Fibroblast of lung (primary cell): ENCODE measurements around the gene GLIS1. TPM values are rescaled to one million over a fixed set of nuclear protein-coding genes. Genes with fewer than 3 reads are reported as not detected.

Experiments
- DNase-seq, 2 donors: peaks; one replicate each; pipeline versions ENCODE4 v3.0.0 to v3.0.0-alpha.2; 2010; ENCODE audit warnings: low read depth in 2 of 2
- H2AFZ ChIP-seq: 2 replicates; pipeline ENCODE4 v1.5.1; 2012; ENCODE audit warnings: low read length, control low read depth, inconsistent platforms
- H3K27ac ChIP-seq: 2 replicates; pipeline ENCODE4 v1.5.1; 2011; ENCODE audit warnings: low read length, control low read depth; ENCODE audit not compliant: insufficient read depth
- H3K27me3 ChIP-seq: 2 replicates; pipeline ENCODE4 v1.5.1; 2011; ENCODE audit warnings: mild to moderate bottlenecking, low read length; ENCODE audit not compliant: control insufficient read depth, insufficient read depth
- H3K36me3 ChIP-seq: 2 replicates; pipeline ENCODE4 v1.5.1; 2011; ENCODE audit warnings: low read length; ENCODE audit not compliant: control insufficient read depth, insufficient read depth
- H3K4me1 ChIP-seq: 2 replicates; pipeline ENCODE4 v1.5.1; 2011; ENCODE audit warnings: low read length; ENCODE audit not compliant: control insufficient read depth, insufficient read depth; ENCODE audit errors: extremely low read depth
- H3K4me2 ChIP-seq: 2 replicates; pipeline ENCODE4 v1.5.1; 2011; ENCODE audit warnings: low read length, control low read depth; ENCODE audit not compliant: insufficient read depth; ENCODE audit errors: extremely low read depth
- H3K4me3 ChIP-seq, 4 experiments: fragments of 200-600 bp in 1 of 4; sonication (generic) in 1 of 4; replicated peaks in 1 of 4; 2 replicates each; pipeline ENCODE4 v1.5.1; 2011 to 2016; ENCODE audit warnings: low read length in 4 of 4, low read depth in 3 of 4, mild to moderate bottlenecking in 3 of 4, control low read depth in 2 of 4, inconsistent platforms in 1 of 4, mixed read lengths in 1 of 4; ENCODE audit not compliant: insufficient read depth in 1 of 4; ENCODE audit errors: control extremely low read depth in 1 of 4
- H3K79me2 ChIP-seq: 2 replicates; pipeline ENCODE4 v1.5.1; 2012; ENCODE audit warnings: mild to moderate bottlenecking, low read length, inconsistent platforms; ENCODE audit not compliant: control insufficient read depth, insufficient read depth
- H3K9ac ChIP-seq: 2 replicates; pipeline ENCODE4 v1.5.1; 2011; ENCODE audit warnings: mild to moderate bottlenecking, low read length, control low read depth; ENCODE audit not compliant: insufficient read depth
- H3K9me3 ChIP-seq: 2 replicates; pipeline ENCODE4 v1.5.1; 2012; ENCODE audit warnings: low read depth, low read length; ENCODE audit not compliant: control insufficient read depth, insufficient read depth
- H4K20me1 ChIP-seq: 2 replicates; pipeline ENCODE4 v1.5.1; 2011; ENCODE audit warnings: low read length; ENCODE audit not compliant: control insufficient read depth, insufficient read depth; ENCODE audit errors: extremely low read depth
- EZH2 ChIP-seq: IDR thresholded peaks from 2 replicates; pipeline ENCODE4 v1.5.1; 2012; ENCODE audit warnings: low read length, control low read depth, mild to moderate bottlenecking; ENCODE audit errors: missing control alignments
- polyA plus RNA-seq, 2 donors: library from polyadenylated mRNA; depleted of rRNA in 1 of 2; stranded (reverse) in 1 of 2; unstranded in 1 of 2; fragments of >200 nt; gene quantifications; 2 replicates each; pipeline ENCODE4 v1.2.1, GENCODE V29; 2011 to 2012; ENCODE audit warnings: missing spikeins in 1 of 2
- total RNA-seq: library from RNA; depleted of rRNA; stranded (reverse); fragments of >200 nt; gene quantifications from 2 replicates; pipeline ENCODE4 v1.2.1, GENCODE V29; 2014
- TF ChIP-seq, protein P1 (sequence below), 2 donors: IDR thresholded peaks in 1 of 2; conservative IDR thresholded peaks in 1 of 2; 1 replicate in 1 of 2; 2 replicates in 1 of 2; pipeline ENCODE4 v1.5.1; 2011 to 2012; ENCODE audit warnings: low read length in 2 of 2, control low read depth in 1 of 2, inconsistent platforms in 1 of 2, low read depth in 1 of 2, mild to moderate bottlenecking in 1 of 2

GLIS1 gene
- total and polyA plus RNA-seq, 2 donors (not counting 1 experiment from before 2014, with no cell fraction given), result under 0.01 to 0.05 TPM

- TF ChIP-seq, protein P1, sequence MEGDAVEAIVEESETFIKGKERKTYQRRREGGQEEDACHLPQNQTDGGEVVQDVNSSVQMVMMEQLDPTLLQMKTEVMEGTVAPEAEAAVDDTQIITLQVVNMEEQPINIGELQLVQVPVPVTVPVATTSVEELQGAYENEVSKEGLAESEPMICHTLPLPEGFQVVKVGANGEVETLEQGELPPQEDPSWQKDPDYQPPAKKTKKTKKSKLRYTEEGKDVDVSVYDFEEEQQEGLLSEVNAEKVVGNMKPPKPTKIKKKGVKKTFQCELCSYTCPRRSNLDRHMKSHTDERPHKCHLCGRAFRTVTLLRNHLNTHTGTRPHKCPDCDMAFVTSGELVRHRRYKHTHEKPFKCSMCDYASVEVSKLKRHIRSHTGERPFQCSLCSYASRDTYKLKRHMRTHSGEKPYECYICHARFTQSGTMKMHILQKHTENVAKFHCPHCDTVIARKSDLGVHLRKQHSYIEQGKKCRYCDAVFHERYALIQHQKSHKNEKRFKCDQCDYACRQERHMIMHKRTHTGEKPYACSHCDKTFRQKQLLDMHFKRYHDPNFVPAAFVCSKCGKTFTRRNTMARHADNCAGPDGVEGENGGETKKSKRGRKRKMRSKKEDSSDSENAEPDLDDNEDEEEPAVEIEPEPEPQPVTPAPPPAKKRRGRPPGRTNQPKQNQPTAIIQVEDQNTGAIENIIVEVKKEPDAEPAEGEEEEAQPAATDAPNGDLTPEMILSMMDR (conservative IDR thresholded peaks at IDR 0.05 in 1 of 2, IDR thresholded peaks at IDR 0.05 in 1 of 2; ENCODE audit: low read depth in 1 of 2, low read length in 2 of 2), result peak in 1 of 2 donors; percentile 3
- TF ChIP-seq EZH2, result no peak
- Histone ChIP-seq H3K4me2 (no peak overlapping the region), H3K79me2 (no peaks in the 10 kb centered on the region), H3K27me3 (peaks cover 3% of the 10 kb centered on the region), H3K36me3 (no peaks in the 10 kb centered on the region), H3K9ac (no peak overlapping the region), H3K4me1 (peaks cover 2% of the 10 kb centered on the region), H3K9me3 (no peaks in the 10 kb centered on the region), H3K4me3 (no peak overlapping the region), H3K27ac (no peak overlapping the region), H4K20me1 (no peaks in the 10 kb centered on the region), H2AFZ (no peak overlapping the region)
- DNase-seq, result no peak
These were observed 213.4 kb downstream of the GLIS1 start for GRCh38 chr1:53525595-53525994.

GRCh38 chr1:53524428-53525375 lies 214.3 kb downstream of the GLIS1 start:
- H3K27ac ChIP-seq, result no peak overlapping the region
- H3K4me3 ChIP-seq, result no peak overlapping the region
- H4K20me1 ChIP-seq, result no peaks in the 10 kb centered on the region
- no peak for DNase-seq
- no peaks in the 10 kb centered on the region for H3K9me3 ChIP-seq
- no peak for TF ChIP-seq EZH2
- TF ChIP-seq, protein P1 (conservative IDR thresholded peaks at IDR 0.05 in 1 of 2, IDR thresholded peaks at IDR 0.05 in 1 of 2; ENCODE audit: low read depth in 1 of 2, low read length in 2 of 2), result no peak
- no peaks in the 10 kb centered on the region for H3K36me3 ChIP-seq
- H3K27me3 ChIP-seq, result peaks cover 3% of the 10 kb centered on the region
- H3K4me1 ChIP-seq, result peaks cover 2% of the 10 kb centered on the region
- peak overlapping the region; percentile 7 for H3K9ac ChIP-seq
- no peaks in the 10 kb centered on the region for H3K79me2 ChIP-seq
- H3K4me2 ChIP-seq, result no peak overlapping the region
- no peak overlapping the region for H2AFZ ChIP-seq

DNA sequence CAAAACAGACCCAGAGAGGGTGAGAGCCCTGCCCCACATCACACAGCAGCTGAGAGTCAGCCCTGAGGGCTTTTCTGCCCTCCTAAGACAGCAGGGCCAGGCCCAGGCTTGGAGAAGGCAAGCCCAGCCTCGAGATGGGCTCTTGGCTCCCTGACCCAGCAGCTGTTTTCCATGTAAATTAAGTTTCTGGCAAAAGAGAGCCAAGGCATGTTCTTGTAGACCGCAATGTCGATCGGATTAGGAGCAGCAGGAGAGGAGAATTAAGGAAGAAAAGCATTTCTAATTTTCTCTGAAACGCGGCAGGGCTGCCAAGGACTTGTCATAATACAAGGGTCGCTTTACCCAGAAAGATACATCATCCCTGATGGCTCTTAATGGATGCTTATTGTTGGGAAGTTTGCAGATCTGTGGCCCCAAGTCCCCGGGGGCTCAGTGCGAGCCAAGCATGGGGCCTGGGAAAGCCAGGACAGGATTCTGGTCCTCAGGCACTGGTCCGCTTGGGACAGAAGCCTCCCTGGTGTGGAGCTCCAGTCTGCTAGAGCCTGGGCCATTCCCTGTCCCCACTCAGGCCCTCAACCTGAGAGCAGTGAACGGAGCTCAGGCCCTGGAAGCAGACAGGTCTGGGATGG lies 216.9 kb downstream of the GLIS1 start:
- Histone ChIP-seq H3K9ac (no peak overlapping the region), H3K4me3 (no peak overlapping the region), H3K4me1 (peaks cover 2% of the 10 kb centered on the region), H2AFZ (no peak overlapping the region), H4K20me1 (no peaks in the 10 kb centered on the region), H3K9me3 (no peaks in the 10 kb centered on the region), H3K36me3 (no peaks in the 10 kb centered on the region), H3K27ac (no peak overlapping the region), H3K79me2 (no peaks in the 10 kb centered on the region), H3K4me2 (no peak overlapping the region), H3K27me3 (no peaks in the 10 kb centered on the region)
- DNase-seq, result peak; percentile 18 to 64
- TF ChIP-seq EZH2, result no peak
- TF ChIP-seq, protein P1 (conservative IDR thresholded peaks at IDR 0.05 in 1 of 2, IDR thresholded peaks at IDR 0.05 in 1 of 2; ENCODE audit: low read depth in 1 of 2, low read length in 2 of 2), result no peak
